Activated CD4-positive, alpha-beta T cell treated with anti-CD3 and anti-CD28 coated beads, Interleukin-2, amount 50 U/mL, for 48 hours (primary cell): ENCODE results near the gene TGFB2.

Source experiments
- DNase-seq, 2 experiments: peaks; one replicate each; pipeline ENCODE4 v3.0.0-alpha.2; 2020

TGFB2 gene

DNA sequence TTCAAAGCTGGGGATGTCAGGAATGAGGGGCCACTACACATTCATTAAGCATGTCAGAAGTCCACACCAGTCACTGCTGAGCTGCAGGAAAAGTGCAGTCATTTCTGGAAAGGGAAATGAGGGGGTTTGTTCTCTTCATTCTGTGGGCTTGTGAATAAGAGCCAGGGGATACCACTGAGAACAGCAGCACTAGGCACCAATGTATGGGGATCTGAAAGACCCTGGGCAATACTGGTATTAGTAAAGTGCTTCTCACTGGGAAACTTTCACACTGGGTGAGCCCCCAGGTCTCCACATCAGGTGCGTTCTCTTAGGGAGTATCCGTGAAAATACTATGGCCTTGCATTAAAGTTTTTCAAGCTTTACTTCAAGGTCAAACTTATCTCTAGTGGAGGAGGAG, 49.9 kb downstream of the TGFB2 start:
- no peak for DNase-seq

DNA sequence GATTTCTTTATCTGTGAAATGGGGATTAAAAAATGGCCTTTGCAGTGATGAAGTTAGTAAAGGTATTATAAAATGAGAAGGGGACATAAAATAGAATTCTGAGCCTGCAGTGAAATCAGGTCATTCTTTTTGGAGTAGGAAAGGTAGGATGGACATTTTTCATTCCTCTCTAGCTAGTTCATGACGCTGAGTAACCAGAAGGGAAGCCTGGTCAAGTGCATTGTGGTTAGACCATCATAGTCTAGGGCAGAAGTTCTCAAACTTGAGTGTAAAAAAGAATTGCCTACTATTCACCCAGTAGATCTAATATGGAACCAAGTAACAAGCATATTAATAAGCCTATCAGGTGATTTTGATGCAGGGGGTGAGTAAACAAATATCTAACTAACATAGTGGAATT, 50.8 kb downstream of the TGFB2 start:
- DNase-seq, result no peak

DNA sequence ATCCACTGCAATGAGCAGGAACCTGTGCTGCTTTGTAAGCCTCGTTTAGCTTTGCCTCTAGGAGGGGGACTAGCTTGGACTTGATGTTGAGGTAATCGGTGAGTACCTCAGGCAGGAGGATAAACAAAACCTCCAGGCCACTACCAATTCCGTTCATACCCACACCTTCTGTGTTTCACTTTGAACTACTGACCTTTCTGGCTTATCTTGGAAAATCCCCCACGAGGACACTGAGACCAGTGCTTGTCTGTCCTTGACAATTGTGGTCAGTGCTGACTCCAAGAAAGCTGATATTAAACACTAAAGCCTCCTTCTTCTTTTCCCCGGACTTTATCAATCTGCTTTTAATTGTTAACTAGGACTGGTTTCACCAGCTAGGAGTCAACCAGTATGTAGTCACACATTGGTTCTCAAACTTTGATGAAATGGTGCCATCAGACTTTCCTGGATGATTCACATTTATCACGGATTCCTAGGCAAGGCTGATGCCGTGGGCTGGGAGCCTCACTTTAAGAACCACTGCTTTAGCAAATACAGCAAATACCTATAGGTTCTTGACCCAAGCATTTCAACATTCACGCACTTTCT, 52.7 kb downstream of the TGFB2 start:
- DNase-seq, result no peak

DNA sequence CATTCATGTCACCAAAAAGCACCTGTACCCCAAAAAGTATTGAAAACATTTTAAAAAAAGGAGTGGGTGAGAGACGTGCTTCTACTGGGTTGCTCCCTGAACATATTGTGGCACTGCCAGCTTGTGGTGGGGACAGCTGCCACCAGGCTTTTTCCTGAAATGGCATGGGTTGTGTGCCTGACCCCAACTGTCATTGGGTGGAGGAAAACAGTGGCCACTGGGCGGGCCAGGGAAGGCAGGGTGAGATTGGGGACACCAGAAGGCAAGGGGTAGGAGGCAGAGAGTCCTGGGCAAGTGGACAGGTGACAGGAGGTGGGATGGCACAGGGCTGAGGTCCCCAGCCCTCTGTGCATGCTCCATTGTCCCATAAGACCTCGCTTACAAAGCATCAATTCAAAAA, 55.5 kb downstream of the TGFB2 start:
- no peak for DNase-seq

DNA sequence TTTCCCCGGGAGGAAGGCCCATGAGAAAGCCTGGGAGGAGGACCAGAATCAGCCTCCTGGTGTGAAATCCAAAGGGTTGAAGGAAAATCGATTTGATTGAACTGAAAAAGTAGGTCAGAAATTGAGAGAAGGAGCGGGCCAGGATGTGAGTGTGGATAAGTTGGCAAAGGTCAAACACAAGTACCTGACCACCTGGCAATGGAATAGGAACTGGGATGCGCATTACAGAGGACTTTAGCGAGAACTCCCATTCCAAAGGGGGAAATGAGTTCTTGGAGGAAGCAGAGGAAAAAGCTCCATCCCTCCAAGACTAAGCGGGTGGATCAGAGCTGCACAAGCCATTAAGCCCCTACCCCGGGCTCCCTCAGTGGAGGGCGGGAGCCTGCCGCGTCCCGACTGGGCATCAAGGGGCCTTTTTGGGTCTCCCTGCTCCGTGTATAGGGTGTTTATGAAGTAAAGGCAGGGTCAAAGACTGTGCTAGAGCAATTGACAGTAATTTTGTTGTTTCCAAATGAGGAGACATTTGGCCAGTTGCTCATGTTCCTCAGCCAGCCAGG, 56.4 kb downstream of the TGFB2 start:
- no peak for DNase-seq

DNA sequence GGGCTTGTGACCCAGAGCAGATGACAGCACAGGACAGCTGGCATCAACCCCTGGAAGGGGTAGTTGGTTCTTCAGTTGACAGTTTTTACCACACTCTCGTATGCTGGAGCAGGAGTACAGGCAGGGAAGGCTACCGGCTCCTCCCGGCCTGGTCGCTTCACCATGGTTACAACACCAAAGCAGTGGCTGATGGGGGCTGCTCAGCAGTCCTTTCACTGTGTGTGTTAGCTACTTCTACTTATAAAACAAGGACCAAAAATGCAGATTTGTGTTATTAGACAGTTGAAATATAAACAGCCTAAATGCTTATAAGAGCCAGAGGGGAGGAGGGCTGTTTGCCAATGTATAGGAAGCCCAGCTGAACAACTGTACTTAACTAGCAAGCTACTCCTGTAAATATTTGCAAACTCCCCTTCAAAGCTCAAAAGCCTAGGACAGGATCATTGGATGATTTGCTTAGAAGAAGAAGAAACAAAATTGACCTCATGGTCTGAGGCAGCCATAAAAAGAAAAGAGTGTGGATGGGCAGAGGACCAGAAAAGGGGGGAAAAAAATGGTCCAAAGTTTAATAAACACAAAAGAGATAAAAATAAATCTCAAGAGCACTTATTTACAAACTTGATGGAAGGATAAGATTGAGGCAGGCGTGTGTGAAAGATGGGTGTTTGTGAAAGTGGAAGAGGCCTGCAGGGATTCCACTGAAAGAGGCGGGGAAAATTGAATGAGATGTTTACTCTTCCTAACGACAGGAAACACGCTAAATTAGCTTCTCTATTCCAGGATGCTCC, 57.1 kb downstream of the TGFB2 start:
- no peak for DNase-seq

DNA sequence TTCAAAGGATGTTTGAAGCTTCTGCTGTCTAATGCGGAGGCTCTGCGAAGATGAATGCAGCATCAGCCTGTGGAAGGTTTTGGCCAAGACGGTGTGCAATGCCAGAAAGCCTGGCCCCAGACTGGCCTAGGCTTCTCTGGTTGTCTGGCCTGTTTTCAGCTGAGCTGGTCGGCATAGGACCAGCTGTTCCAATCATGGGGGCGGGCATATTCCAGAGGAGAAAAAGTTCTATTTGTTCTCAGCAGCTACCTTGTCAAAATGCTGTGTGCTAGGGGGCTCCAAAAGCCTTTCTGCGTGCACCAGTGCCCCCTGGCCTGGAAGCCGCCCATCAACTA, 57.6 kb downstream of the TGFB2 start:
- no peak for DNase-seq

DNA sequence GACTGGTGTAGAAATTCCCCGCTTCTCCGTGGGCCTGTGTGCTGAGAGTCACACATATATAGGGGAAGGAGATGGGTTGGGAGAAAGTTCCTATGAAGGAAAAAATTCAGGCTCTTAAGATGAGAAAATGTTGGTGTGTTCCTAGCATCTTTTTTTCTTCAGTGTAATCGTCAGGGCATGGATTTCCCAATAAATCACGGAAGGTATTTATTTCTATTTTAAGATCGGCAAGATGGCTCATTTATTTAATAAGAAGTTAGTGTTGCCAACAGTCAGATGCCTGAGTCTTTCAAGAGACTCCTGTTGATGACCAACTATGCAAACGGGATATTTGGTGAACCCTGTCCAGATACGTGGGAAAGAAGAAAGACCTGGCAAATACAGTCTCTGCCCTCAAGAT, 58.2 kb downstream of the TGFB2 start:
- DNase-seq, result no peak

DNA sequence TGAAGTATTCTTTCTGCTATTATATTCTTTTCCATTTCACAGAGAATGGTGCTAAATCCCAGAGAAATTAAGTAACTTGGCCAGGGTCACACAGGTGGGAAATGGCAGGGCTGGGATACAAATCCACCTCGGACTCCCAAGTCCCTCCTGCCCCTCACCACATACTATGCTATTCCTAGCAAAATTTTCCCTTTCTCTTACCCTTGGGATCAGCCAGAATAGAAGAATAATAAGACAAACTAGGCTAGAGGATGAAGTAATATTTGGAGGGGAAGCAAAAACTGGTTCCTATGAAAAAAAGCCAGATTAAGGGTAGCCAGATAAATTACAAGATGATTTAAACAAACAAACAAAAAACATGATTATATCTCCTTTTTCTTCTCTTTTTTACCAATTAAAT, 62.5 kb downstream of the TGFB2 start:
- no peak for DNase-seq

DNA sequence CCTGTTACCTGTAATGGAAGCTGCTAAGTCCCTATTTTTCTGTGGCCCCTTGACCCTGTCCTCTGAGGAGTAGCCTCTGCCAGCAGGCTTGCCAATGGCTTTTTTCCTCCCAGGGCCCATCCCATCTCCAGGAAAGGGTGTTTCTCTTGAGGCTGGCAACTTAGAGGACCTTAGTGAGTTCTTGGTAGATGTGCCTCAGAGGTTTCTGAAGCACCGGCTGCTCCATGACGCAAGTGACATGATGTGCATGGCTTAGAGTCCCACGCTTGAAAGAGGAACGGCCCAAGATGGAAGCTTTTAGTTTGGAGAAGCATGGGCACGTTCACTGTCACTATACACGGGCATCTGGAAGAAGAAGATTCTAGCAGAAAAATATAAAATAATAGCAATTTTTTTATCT, 63.0 kb downstream of the TGFB2 start:
- no peak for DNase-seq

DNA sequence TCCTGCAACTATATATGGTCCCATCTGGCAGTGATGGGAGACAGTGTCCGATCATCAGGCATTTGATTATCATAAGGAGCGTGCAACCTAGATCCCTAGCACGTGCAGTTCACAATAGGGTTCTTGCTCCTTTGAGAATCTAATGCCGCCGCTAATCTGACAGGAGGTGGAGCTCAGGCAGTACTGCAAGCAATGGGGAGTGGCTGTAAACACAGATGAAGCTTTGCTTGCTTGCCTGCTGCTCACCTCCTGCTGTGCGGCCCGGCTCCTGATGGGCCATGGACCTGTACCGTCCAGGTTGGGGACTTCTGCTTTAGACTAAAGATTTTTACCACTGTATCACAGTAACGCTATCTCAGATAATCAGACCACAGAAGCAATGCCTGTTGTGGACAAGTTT, 63.8 kb downstream of the TGFB2 start:
- DNase-seq, result no peak

DNA sequence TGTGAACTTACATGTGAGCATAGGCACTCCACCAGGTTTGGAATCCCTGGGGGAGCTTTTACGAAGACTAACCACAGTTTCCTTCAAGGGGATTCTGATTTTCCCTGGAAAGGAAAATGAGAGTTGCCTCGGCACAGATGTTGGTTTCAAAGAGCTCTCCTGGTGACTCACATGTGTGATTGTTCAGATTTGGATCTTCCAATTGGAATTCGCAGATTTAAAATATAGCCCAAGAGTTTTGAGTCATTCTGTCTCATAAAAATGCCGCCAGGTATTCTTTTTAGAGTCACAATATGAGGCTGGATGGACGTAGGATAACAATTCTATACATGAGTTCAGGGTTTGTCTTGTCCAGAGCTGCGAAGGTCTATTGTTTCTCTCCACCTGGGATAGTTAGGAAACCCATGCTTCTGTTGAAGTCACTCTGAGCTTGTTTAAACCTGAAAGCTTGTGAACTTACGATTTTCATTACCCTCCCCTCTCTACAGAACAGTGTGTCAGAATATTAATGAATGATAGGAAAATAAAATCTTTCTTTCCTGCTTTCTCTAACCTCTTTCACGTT, 64.9 kb downstream of the TGFB2 start:
- no peak for DNase-seq

DNA sequence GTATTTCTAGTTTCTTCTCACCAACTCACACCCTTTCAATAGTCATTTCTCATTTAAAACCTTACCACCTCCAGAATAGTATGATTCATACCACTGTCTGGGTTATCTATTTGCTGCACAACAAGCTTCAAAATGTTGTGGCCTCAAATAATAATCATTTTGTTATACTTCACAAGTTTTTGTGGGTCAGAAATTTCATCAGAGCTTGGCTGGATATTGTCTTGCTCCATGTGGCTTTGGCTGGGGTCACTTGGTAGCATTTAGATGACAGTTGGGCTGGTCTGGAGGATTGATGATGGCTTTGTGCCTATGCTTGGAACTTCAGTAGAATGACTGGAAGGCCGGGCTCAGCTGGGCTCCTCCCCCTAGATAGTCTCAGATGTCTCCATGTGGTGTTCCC, 66.0 kb downstream of the TGFB2 start:
- no peak for DNase-seq

DNA sequence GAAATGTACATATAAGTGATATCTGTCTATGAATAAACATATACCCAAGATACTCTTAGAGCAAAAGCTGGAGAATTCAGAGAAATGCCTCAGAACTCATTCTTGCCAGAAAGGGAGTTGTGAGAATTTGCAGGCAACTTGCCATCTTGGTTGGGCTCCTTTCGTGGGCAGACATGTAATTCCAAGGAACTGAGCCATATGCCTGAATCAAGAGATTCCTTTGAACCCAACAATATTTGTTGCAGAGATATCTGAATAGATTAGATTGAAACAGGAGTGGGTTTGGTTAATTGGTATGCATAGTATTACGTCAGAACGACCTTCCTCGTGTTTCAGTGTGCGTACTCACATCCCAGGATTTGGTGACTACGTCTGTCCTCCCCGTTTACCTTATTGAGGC, 67.0 kb downstream of the TGFB2 start:
- no peak for DNase-seq

DNA sequence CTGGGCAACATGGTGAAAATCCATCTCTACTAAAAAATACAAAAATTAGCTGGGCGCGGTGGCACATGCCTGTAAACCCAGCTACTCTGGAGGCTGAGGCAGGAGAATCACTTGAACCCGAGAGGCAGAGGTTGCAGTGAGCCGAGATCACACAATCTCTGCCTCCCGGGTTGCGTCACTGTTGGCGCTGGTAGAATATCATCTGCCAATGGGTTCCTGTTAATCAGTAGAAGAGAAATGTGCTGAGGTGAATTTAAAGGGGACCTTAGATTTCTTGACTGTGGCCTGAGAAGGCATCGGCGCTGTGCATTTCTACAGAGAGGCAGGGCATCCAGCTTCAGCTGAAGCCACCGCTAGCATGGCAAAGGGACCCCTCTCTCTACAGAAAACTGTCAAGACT, 68.0 kb downstream of the TGFB2 start:
- DNase-seq, result no peak

DNA sequence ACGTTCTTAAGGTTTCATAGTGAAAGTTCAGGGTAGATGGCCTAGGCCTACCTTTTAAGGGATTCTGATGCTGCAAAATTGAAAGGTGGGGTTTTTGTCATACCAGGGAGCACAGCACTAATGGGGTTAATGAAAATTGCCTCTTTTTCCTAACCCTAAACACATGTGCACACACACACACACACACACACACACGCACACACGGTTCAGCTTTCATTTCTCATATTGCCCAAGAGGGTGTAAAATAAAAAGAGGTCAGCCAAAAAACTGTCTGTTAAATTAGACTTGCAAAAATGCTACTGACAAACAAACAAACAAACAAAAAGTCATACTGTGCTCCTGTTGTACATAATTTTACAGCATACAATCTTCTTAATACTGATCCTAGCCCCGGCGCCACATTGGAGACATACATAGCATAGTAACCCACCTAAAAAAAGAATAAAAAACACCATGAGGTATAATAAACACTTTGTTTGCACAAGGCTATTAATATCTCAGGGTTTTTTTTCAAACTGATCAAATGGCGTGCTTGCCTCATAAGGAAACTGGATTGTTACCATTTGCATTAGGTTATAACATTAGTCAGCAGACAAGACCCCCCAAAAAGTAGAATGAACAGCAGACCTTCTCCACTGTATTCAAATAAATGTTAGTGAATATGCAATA, 69.1 kb downstream of the TGFB2 start:
- DNase-seq, result no peak

DNA sequence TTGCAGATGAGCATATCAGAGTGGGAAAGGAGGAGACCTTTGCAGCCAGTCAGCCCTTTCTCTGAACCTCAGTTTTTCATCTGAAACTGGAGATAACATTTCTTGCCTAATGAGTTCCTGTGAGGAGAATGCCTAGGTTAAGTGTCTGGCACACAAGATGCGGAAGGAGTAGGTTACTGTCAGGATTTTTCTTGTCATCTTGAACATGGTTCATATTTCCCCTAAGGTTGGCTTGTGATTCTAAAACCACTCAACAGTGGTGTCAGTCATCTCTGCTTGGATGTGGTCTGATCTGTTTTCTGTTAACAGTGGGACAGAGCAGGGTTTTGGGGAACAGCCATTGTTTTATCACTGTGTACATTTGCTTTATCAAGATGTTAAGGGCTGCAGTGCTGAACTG, 70.6 kb downstream of the TGFB2 start:
- DNase-seq, result no peak

DNA sequence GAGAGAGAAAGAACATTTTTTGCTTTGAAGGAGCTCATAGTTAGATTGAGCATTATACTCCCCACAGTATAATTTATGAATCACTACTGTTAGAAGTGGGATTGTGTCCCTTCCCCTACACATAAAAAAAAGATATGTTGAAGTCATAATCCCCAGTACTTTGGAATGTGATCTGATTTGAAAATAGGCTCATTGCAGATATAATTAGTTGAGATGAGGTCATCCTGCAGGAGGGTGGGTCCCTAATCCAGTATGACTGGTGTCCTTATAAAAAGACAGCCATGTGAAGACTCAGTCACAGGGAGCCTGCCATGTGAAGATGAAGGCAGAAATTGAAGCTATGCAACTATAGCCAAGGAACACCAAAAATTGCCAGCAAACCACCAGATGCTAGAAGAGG, 76.4 kb downstream of the TGFB2 start:
- DNase-seq, result no peak

DNA sequence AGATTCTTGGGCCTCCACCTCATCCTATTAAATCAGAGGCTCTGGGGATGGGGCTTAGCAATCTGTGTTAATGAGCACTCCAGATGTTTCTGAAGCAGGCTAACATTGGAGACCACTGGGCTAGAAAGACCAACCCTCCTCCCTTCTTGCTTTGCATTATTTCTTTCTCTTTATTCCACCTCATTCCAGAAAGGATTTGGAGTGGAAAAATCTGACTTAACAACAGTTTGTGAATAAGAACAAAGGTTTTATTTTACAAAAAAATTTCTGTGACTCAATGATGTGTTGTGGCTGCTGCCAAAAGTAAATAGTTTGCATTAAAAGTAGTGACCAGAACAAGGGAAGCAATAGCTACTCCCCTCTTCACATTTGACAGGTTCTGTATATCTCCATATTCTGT, 79.4 kb downstream of the TGFB2 start:
- no peak for DNase-seq

DNA sequence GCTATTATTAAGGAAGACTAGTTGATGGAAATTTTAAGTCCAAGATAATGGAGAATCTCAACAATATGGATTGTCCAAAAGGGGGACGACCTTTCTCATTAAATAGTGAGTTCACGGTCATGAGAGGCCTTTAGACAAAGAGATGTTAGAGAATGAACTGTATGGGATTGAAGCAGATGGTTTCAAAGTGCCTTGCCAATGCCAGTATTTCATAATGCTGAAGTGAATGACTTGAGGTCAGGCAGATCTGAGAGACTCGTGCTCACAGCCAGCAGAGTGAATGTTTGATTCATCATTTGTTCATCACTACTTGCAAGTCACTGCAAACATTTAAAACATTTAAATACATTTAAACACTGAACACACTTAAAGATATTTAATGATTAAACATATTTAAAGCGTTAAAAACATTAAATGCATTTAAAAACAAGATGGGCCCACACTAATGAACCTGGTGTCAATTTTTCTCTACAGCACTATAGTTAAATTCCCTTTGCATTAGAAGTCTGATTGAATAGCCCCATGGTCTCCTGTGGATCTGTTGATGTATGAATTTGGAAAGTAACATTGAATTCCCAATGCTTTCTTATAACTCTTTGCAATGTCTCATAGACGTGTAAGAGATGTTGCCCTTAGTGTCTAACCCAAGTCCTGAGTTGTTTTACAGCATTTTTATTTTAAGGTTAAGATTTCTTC, 80.7 kb downstream of the TGFB2 start:
- no peak for DNase-seq

DNA sequence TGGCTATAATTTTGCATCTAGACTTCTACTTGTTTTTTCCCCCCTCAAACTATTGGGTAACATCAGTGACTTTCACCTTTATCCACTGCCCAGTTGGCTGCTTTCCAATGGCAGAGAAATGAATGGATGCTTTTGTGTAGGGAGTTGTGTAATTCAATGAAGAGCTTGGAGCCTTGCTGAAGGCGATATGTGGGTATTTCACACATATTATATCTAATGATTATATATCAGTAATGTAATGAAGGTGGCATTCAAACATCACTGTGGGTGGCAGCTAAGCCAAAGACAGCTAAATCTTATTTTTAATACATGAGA, 81.2 kb downstream of the TGFB2 start:
- no peak for DNase-seq

DNA sequence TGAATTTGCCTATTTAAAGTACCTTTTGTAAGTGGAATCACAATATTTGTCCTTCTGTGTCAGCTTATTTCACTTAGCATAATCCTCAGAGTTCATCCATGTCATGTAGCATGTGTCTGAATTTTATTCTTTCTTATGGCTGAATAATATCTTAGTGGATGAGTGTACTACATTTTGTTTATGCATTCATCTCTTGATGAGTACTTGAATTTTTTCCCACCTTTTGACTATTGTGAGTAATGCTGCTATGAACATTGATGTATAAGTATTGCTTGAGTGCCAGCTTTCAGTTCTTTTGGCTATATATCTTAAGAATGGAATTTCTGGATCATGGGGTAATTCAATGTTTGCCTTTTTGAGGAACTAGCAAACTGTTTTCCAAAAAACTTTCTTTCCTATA, 84.2 kb downstream of the TGFB2 start:
- no peak for DNase-seq

DNA sequence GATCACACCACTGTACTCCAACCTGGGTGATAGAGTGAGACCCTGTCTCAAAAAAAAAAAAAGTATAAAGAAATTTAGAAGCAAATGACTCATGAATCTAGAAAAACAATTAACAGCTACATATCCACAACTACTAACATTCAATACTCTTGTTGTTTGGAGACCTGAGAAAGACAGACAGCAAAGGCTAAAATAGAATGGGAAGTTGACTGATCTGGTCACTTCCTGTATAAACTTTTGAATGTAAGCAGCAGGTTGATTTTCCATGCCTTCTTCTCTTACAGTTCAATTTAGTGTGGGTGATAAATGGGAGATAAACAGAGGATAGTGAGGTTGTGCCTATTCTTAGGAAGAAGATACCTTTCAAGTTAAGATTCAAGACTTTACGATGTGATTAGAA, 85.2 kb downstream of the TGFB2 start:
- DNase-seq, result no peak

DNA sequence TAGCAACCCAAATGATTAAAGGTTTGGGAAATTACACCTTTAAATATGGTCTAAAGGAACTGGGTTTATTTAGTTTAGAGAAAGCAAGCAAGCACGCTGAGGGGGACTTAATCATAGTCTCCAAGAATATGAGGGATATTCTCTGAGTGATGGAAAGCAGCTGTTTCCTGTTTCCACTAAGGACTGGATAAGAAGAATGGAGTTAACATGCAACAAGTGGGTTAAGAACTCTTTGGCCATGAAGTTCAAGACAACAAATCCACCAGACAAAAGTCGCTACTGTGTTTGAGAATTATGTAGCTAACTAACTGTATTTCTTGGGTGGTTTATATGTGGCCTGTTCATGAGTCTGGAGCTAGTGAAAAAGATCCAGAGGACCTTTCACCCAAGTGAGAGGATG, 85.7 kb downstream of the TGFB2 start:
- DNase-seq, result no peak
